ENCODE measurements around the gene RCVRN. TPM values are rescaled to one million over a fixed set of nuclear protein-coding genes. Genes with fewer than 3 reads are reported as not detected.

Gene RCVRN
- total RNA-seq, 1 donor from 2014 or later = 0.49 TPM

DNA sequence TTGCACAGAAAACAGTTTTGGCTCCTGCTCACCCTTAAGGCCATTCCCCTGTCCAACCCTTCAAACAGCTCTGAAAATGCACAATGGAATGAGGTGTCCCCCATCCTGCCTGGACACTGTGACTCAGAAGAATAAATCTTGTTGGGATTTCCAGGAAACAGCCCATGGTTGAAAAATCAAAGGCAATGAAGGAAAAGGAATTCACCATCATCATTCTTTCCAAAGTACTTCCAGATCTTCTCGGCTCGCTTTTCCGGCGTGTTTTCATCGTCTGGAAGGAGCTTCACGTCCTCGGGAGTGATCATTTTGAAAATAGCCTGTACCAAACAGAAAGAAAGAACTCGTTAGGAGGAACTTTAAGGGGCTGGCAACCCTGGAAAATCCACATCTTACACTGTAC is 4.3 kb downstream of the RCVRN start:
- Histone ChIP-seq H3K4me3 (no peak overlapping the region), H3K27me3 (no peaks in the 10 kb centered on the region), H3K27ac (peak overlapping the region; percentile 53), H3K4me1 (peaks cover 27% of the 10 kb centered on the region), H3K36me3 (no peaks in the 10 kb centered on the region), H3K9me3 (no peaks in the 10 kb centered on the region)
- intact Hi-C loops (cut with DNase I) = loop anchor here (1.0 kb wide), 1 partner anchor 24 kb away; no protein-coding TSS in a partner anchor
- no peak for DNase-seq (ENCODE audit: extremely low spot score in 2 of 2)
- TF ChIP-seq POLR2AphosphoS5 (IDR thresholded peaks at IDR 0.05; ENCODE audit: insufficient read depth in 1 of 2, low read depth in 1 of 2) = no peak
- TF ChIP-seq POLR2A (IDR thresholded peaks at IDR 0.05) = no peak
- TF ChIP-seq, protein P1, sequence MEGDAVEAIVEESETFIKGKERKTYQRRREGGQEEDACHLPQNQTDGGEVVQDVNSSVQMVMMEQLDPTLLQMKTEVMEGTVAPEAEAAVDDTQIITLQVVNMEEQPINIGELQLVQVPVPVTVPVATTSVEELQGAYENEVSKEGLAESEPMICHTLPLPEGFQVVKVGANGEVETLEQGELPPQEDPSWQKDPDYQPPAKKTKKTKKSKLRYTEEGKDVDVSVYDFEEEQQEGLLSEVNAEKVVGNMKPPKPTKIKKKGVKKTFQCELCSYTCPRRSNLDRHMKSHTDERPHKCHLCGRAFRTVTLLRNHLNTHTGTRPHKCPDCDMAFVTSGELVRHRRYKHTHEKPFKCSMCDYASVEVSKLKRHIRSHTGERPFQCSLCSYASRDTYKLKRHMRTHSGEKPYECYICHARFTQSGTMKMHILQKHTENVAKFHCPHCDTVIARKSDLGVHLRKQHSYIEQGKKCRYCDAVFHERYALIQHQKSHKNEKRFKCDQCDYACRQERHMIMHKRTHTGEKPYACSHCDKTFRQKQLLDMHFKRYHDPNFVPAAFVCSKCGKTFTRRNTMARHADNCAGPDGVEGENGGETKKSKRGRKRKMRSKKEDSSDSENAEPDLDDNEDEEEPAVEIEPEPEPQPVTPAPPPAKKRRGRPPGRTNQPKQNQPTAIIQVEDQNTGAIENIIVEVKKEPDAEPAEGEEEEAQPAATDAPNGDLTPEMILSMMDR (IDR thresholded peaks at IDR 0.05) = no peak

DNA sequence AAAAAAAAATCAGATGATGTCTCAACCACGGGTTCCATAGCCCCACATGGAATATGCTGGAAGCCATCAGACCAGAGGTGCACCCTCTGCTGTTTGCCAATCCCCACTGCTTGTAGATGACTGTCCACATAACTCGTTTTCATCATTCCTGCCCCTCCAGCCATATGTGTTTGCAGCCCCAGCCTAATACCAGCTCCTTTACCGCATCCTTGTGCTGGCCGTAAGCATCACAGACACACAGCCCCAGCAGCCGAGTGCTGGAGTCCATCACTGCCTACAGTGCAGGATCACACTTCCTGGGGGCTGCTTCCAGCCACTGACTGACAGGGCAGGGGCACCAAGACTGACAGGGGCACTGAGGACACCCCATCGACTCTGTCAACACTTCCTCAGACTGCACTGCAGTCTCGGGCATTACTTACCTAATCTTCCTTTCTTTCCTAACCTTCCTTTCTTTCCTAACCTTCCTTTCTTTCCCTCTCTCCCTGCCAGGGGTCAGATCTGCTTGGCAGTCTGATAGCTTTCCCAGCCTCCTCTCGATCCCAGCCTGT is 5.0 kb downstream of the RCVRN start:
- Histone ChIP-seq H3K9me3 (no peaks in the 10 kb centered on the region), H3K4me1 (peaks cover 27% of the 10 kb centered on the region), H3K4me3 (no peak overlapping the region), H3K27me3 (no peaks in the 10 kb centered on the region), H3K27ac (peak overlapping the region; percentile 53), H3K36me3 (no peaks in the 10 kb centered on the region)
- intact Hi-C loops (cut with DNase I) = no loop called here
- DNase-seq (ENCODE audit: extremely low spot score in 2 of 2) = no peak
- TF ChIP-seq POLR2A (IDR thresholded peaks at IDR 0.05) (no peak), POLR2AphosphoS5 (IDR thresholded peaks at IDR 0.05; ENCODE audit: insufficient read depth in 1 of 2, low read depth in 1 of 2) (no peak)
- TF ChIP-seq, protein P1 (IDR thresholded peaks at IDR 0.05) = no peak

- Histone ChIP-seq H3K27ac (peak overlapping the region; percentile 53), H3K9me3 (no peaks in the 10 kb centered on the region), H3K27me3 (no peaks in the 10 kb centered on the region), H3K4me1 (peaks cover 27% of the 10 kb centered on the region), H3K36me3 (no peaks in the 10 kb centered on the region), H3K4me3 (no peak overlapping the region)
- peak in 1 of 2 donors; percentile 10 for TF ChIP-seq POLR2AphosphoS5 (IDR thresholded peaks at IDR 0.05; ENCODE audit: insufficient read depth in 1 of 2, low read depth in 1 of 2)
- TF ChIP-seq, protein P1 (IDR thresholded peaks at IDR 0.05) = no peak
- intact Hi-C loops (cut with DNase I) = no loop called here
- no peak for DNase-seq (ENCODE audit: extremely low spot score in 2 of 2)
These were observed 5.6 kb downstream of the RCVRN start for GRCh38 chr17:9899280-9900043.

DNA sequence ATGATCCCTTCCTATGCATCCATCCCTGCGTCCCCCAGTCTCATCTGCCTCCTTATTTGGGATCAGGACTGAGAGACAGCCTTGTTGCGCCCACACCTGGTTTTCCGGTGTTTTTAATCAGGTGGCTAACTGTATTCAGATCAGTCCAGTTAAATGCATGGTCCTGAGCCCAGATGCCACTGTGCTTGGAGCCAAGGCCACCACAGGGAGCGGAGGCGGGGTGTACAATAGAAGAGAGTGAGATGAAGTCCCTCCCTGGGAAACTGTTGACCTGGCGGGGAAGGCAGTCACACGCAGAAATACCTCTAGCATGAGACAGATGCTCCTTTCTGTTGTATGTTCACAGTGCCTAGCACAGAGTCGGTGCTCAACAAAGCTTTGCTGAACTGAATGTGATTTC is 6.3 kb downstream of the RCVRN start:
- H3K4me3 ChIP-seq = no peak overlapping the region
- H3K36me3 ChIP-seq = no peaks in the 10 kb centered on the region
- peak overlapping the region; percentile 53 for H3K27ac ChIP-seq
- H3K9me3 ChIP-seq = no peaks in the 10 kb centered on the region
- TF ChIP-seq, protein P1 (IDR thresholded peaks at IDR 0.05) = no peak
- TF ChIP-seq POLR2AphosphoS5 (IDR thresholded peaks at IDR 0.05; ENCODE audit: insufficient read depth in 1 of 2, low read depth in 1 of 2) (no peak), POLR2A (IDR thresholded peaks at IDR 0.05) (no peak)
- no peak for DNase-seq (ENCODE audit: extremely low spot score in 2 of 2)
- intact Hi-C loops (cut with DNase I) = no loop called here
- H3K27me3 ChIP-seq = no peaks in the 10 kb centered on the region
- peaks cover 27% of the 10 kb centered on the region for H3K4me1 ChIP-seq

GRCh38 chr17:9897372-9897968 is 7.6 kb downstream of the RCVRN start:
- intact Hi-C loops (cut with DNase I) = no loop called here
- H3K27me3 ChIP-seq = no peaks in the 10 kb centered on the region
- H3K4me1 ChIP-seq = peaks cover 27% of the 10 kb centered on the region
- H3K36me3 ChIP-seq = no peaks in the 10 kb centered on the region
- H3K4me3 ChIP-seq = no peak overlapping the region
- DNase-seq (ENCODE audit: extremely low spot score in 2 of 2) = no peak
- H3K27ac ChIP-seq = no peak overlapping the region
- TF ChIP-seq POLR2A (IDR thresholded peaks at IDR 0.05) = no peak
- TF ChIP-seq POLR2AphosphoS5 (IDR thresholded peaks at IDR 0.05; ENCODE audit: insufficient read depth in 1 of 2, low read depth in 1 of 2) = no peak
- TF ChIP-seq, protein P1 (IDR thresholded peaks at IDR 0.05) = no peak
- no peaks in the 10 kb centered on the region for H3K9me3 ChIP-seq

Measured in vagina (tissue), 2 donors.